GM12878 (cell line): Measurements from ENCODE around the gene IRF2. TPM values are rescaled to one million over a fixed set of nuclear protein-coding genes. Genes with fewer than 3 reads are reported as not detected.

Experiments used
- ATAC-seq: fragments of 200-7000 bp; cut with Tn5 transposase; 3 replicates; pipeline ENCODE4 v1.9.1; 2020; ENCODE audit warnings: mild to moderate bottlenecking, moderate library complexity
- BruUV-seq: library from RNA; stranded (reverse); fragments of 400-500 nt; replicated peaks from 2 replicates; lab custom pipeline; 2021; lab: Mats Ljungman, UMichigan
- CTCF ChIA-PET: fragments of 300-600 bp; sonication (Branson Sonifier 250); formaldehyde crosslinking; extraction: SDS; loops from one replicate; lab custom pipeline; 2021; ENCODE audit warnings: inconsistent platforms; lab: Yijun Ruan, JAX
- POLR2A ChIA-PET: fragments of 350-600 bp; formaldehyde crosslinking; extraction: SDS; loops from one replicate; lab custom pipeline; 2021; ENCODE audit warnings: inconsistent platforms; lab: Charles Lee
- RAD21 ChIA-PET: fragments of 300-600 bp; sonication (Branson Sonifier 250); formaldehyde crosslinking; loops from one replicate; lab custom pipeline; 2023; ENCODE audit warnings: antibody characterized with exemption; ENCODE audit not compliant: unreplicated experiment; lab: Charles Lee
- SMC1A ChIA-PET: fragments of 300-600 bp; sonication (Branson Sonifier 250); formaldehyde crosslinking; loops from one replicate; lab custom pipeline; 2023; ENCODE audit not compliant: unreplicated experiment, uncharacterized antibody; lab: Charles Lee
- DNase-seq: peaks from one replicate; pipeline ENCODE4 v3.0.0-alpha.2; 2011; ENCODE audit warnings: low read depth, low spot score
- FAIRE-seq: peaks from 3 replicates; lab custom pipeline; 2011; peaks lifted over from hg19 to GRCh38; lab: Jason Lieb, UNC
- H2AFZ ChIP-seq: 2 replicates; pipeline ENCODE4 v1.6.0; 2011; ENCODE audit warnings: low read depth, low read length, control low read depth; ENCODE audit not compliant: control insufficient read depth
- H3K27ac ChIP-seq: 2 replicates; pipeline ENCODE4 v1.5.1; 2011; ENCODE audit warnings: control low read depth; ENCODE audit not compliant: control insufficient read depth, insufficient read depth
- H3K27me3 ChIP-seq, 2 experiments: replicated peaks in 1 of 2; 2 replicates each; pipeline versions ENCODE4 v1.6.0 to v1.6.1; 2011; ENCODE audit warnings: low read length in 1 of 2; ENCODE audit not compliant: control insufficient read depth in 2 of 2, insufficient read depth in 2 of 2
- H3K36me3 ChIP-seq, 2 experiments: 2 replicates each; pipeline ENCODE4 v1.5.1; 2011; ENCODE audit warnings: low read length in 1 of 2; ENCODE audit not compliant: control insufficient read depth in 2 of 2, insufficient read depth in 2 of 2
- H3K4me1 ChIP-seq: 2 replicates; pipeline ENCODE4 v1.6.1; 2011; ENCODE audit warnings: mild to moderate bottlenecking, low read length, moderate library complexity, mixed read lengths; ENCODE audit not compliant: control insufficient read depth, insufficient read depth
- H3K4me2 ChIP-seq: 2 replicates; pipeline ENCODE4 v1.6.0; 2011; ENCODE audit warnings: control low read depth; ENCODE audit not compliant: control insufficient read depth, insufficient read depth
- H3K4me3 ChIP-seq: fragments of 200-600 bp; sonication (generic); 2 replicates; pipeline ENCODE4 v1.5.1; 2016
- H3K79me2 ChIP-seq: 2 replicates; pipeline ENCODE4 v1.6.0; 2011; ENCODE audit warnings: low read length; ENCODE audit not compliant: control insufficient read depth, insufficient read depth
- H3K9ac ChIP-seq: 2 replicates; pipeline ENCODE4 v1.8.0; 2011; ENCODE audit warnings: low read length, control low read depth, mixed read lengths; ENCODE audit not compliant: control insufficient read depth, insufficient read depth
- H3K9me3 ChIP-seq: replicated peaks from 3 replicates; pipeline ENCODE4 v1.5.1; 2011; ENCODE audit warnings: mild to moderate bottlenecking, low read length; ENCODE audit not compliant: control insufficient read depth, insufficient read depth
- H4K20me1 ChIP-seq: 2 replicates; pipeline ENCODE4 v1.6.0; 2011; ENCODE audit not compliant: control insufficient read depth, insufficient read depth
- ATF7 ChIP-seq: fragments of 450-650 bp; IDR thresholded peaks from 2 replicates; pipeline ENCODE4 v1.6.1; 2016; ENCODE audit warnings: low read depth, mild to moderate bottlenecking
- E4F1 ChIP-seq: fragments of 450-650 bp; IDR thresholded peaks from 2 replicates; pipeline ENCODE4 v1.6.1; 2018; ENCODE audit warnings: borderline replicate concordance, mild to moderate bottlenecking; ENCODE audit not compliant: partially characterized antibody
- GATAD2B ChIP-seq: fragments of 450-650 bp; conservative IDR thresholded peaks from 2 replicates; pipeline ENCODE4 v1.6.1; 2017; ENCODE audit warnings: low read depth, mild to moderate bottlenecking, moderate library complexity
- IKZF2 ChIP-seq, 2 experiments: fragments of 450-650 bp; IDR thresholded peaks; 2 replicates each; pipeline ENCODE4 v1.6.1; 2017; ENCODE audit warnings: mild to moderate bottlenecking in 2 of 2, moderate library complexity in 2 of 2
- IRF4 ChIP-seq: IDR thresholded peaks from 2 replicates; pipeline ENCODE4 v1.6.1; 2011; ENCODE audit warnings: low read depth, low read length
- NRF1 ChIP-seq: conservative IDR thresholded peaks from 2 replicates; pipeline ENCODE4 v1.6.1; 2011; ENCODE audit warnings: mild to moderate bottlenecking, low read depth, low read length, improper control_type of control experiment
- PKNOX1 ChIP-seq: fragments of 450-650 bp; IDR thresholded peaks from 2 replicates; pipeline ENCODE4 v1.6.1; 2016; ENCODE audit warnings: mild to moderate bottlenecking
- RB1 ChIP-seq: fragments of 450-650 bp; formaldehyde crosslinking; IDR thresholded peaks from 2 replicates; pipeline ENCODE4 v1.6.1; 2017; ENCODE audit warnings: mild to moderate bottlenecking, borderline replicate concordance
- SUPT20H ChIP-seq: IDR thresholded peaks from 2 replicates; pipeline ENCODE4 v1.6.1; 2011; ENCODE audit warnings: low read depth, mild to moderate bottlenecking, low read length, moderate library complexity, borderline replicate concordance; ENCODE audit not compliant: control insufficient read depth
- TAF1 ChIP-seq: IDR thresholded peaks from 2 replicates; pipeline ENCODE4 v1.6.1; 2011; ENCODE audit warnings: mild to moderate bottlenecking, low read depth, low read length, borderline replicate concordance
- YY1 ChIP-seq: IDR thresholded peaks from 2 replicates; pipeline ENCODE4 v1.6.1; 2011; ENCODE audit warnings: low read depth, mild to moderate bottlenecking, low read length
- ZBTB11 ChIP-seq: fragments of 450-650 bp; formaldehyde crosslinking; IDR thresholded peaks from 2 replicates; pipeline ENCODE4 v1.5.0; 2022; ENCODE audit warnings: mild to moderate bottlenecking, missing genetic modification characterization
- ZNF24 ChIP-seq: fragments of 450-650 bp; IDR thresholded peaks from 2 replicates; pipeline ENCODE4 v1.6.1; 2017; ENCODE audit warnings: antibody characterized with exemption, mild to moderate bottlenecking
- ZNF687 ChIP-seq: fragments of 450-650 bp; IDR thresholded peaks from 2 replicates; pipeline ENCODE4 v1.6.1; 2017; ENCODE audit warnings: mild to moderate bottlenecking, moderate library complexity
- WGBS: methylation state at CpG from one replicate; pipeline ENCODE4 v1.1.6; 2016; ENCODE audit warnings: low lambda C conversion rate; ENCODE audit not compliant: insufficient replicate concordance, insufficient coverage; ENCODE audit errors: missing lambda C conversion rate; 5-methylcytosine and 5-hydroxymethylcytosine counted together
- in situ Hi-C: fragments of 300-500 bp; cut with MboI; formaldehyde crosslinking; loops from 9 replicates; pipeline ENCODE4 v1.14.3; 2018; ENCODE audit warnings: mixed read lengths
- intact Hi-C: fragments of 100-400 bp; cut with micrococcal nuclease; formaldehyde crosslinking; loops from one replicate; pipeline ENCODE4 v1.14.2; 2022; ENCODE audit not compliant: unreplicated experiment
- polyA plus RNA-seq, 11 experiments: library from polyadenylated mRNA; depleted of rRNA in 4 of 11; unstranded in 6 of 11; stranded (reverse) in 5 of 11; fragments of >200 nt; fragmentation: Nextera tagmentation in 4 of 11; fragmentation: Illumina TruSeq in 1 of 11; extraction: Ambion mirVana in 4 of 11; extraction: Trizol in 1 of 11; gene quantifications; 1 replicate in 1 of 11; 2 replicates in 10 of 11; pipeline versions ENCODE4 v1.2.1 to v1.2.3, GENCODE V29; 2011 to 2016; ENCODE audit warnings: inconsistent platforms in 2 of 11, missing spikeins in 2 of 11, low read depth in 1 of 11
- total RNA-seq, 4 experiments: library from RNA; depleted of rRNA in 3 of 4; stranded (reverse); fragments of >200 nt in 3 of 4; fragmentation: Illumina TruSeq in 1 of 4; extraction: Trizol in 1 of 4; gene quantifications; 2 replicates each; pipeline versions ENCODE4 v1.2.1 to v1.2.3, GENCODE V29; 2013 to 2021

IRF2 gene
- total and polyA plus RNA-seq, 10 of the 15 experiments (the other 5 are each of a cell fraction or from before 2014, with no cell fraction given): 45.1 to 99.3 (median 58.9) TPM

GRCh38 chr4:184463856-184464255, 10.5 kb downstream of the IRF2 start:
- DNase-seq (no peak), FAIRE-seq (no peak), ATAC-seq (no peak)
- Histone ChIP-seq H3K9me3 (no peaks in the 10 kb centered on the region; the same call in 2 of the 3 replicates), H3K4me3 (no peak overlapping the region), H3K27me3 (no peaks in the 10 kb centered on the region), H3K4me2 (no peak overlapping the region), H3K36me3 (peaks cover 0 to 6% of the 10 kb centered on the region in 2 experiments; a peak in 2 of 4 replicates), H3K4me1 (peaks cover 16% of the 10 kb centered on the region), H4K20me1 (no peaks in the 10 kb centered on the region), H3K79me2 (peaks cover 85% of the 10 kb centered on the region), H3K9ac (no peak overlapping the region), H2AFZ (no peak overlapping the region), H3K27ac (no peak overlapping the region)
- RAD21 ChIA-PET: no interaction called here
- WGBS: 98% methylated on average over 5 of the region's 5 CpGs
- POLR2A ChIA-PET: interaction anchor here (0.9 to 1.4 kb wide), 2 partner anchors 11 to 111 kb away, joined by 3 to 6 read pairs; no protein-coding TSS in a partner anchor
- in situ Hi-C loops (no loop called here), intact Hi-C loops (no loop called here)
- SMC1A ChIA-PET: interaction anchor here (1.5 kb wide), 1 partner anchor 9 kb away, joined by 3 read pairs; no protein-coding TSS in a partner anchor
- TF ChIP-seq ATF7: no peak
- no peak for TF ChIP-seq TAF1
- no peak for TF ChIP-seq IRF4
- no peak for TF ChIP-seq IKZF2 (IDR thresholded peaks at IDR 0.05)
- no peak for TF ChIP-seq ZNF24
- TF ChIP-seq PKNOX1: no peak
- TF ChIP-seq NRF1: no peak
- no peak for TF ChIP-seq ZNF687
- no peak for TF ChIP-seq SUPT20H
- TF ChIP-seq RB1: no peak
- no peak for TF ChIP-seq E4F1
- TF ChIP-seq YY1: no peak
- no peak for TF ChIP-seq GATAD2B
- no peak for TF ChIP-seq ZBTB11 (CRISPR knock-in tag)
- CTCF ChIA-PET: no interaction called here
- no TSS peak for BruUV-seq
